Activated gamma-delta T cell treated with Interleukin-2 at 50 U/mL for 16 hours (primary cell): ENCODE data around the gene GZF1.

ENCODE experiments used
- DNase-seq: peaks from one replicate; pipeline ENCODE4 v3.0.0-alpha.2; 2020

The GZF1 gene

DNA sequence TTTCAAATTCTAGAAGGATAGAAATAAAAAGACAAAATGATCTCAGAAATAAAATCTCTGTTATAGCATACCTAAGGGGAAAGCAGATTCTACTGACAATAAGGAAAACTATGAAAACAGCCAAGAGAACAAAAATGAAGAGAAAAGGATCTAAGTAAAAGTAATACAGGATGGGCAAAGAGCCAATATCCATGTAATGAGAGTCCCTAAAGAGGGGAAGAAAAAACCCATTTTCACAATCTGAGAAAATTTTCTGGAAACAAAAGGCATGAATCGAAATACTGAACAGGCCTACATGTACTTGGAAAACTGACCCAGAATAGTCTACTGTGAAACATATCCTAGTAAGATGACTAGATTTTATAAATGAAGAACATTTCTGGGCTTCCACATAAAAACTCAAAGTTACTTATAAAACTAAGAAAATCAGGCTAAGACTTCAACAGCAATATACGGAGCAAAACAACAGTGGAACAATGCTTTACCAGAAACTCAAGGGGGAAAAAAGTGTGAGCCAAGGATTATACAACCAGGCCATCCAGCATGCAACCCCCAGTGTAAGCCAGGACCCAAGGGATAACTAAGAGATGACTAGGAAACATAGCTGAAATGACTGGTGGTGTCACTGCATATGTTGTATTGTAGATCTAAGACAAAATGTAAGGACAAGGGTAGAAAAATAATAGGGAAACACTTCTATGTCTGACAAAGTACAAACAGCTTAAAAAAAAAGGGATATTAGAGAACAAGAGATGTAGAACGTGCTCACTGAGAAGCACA lies 49.1 kb downstream of the GZF1 start:
- no peak for DNase-seq

DNA sequence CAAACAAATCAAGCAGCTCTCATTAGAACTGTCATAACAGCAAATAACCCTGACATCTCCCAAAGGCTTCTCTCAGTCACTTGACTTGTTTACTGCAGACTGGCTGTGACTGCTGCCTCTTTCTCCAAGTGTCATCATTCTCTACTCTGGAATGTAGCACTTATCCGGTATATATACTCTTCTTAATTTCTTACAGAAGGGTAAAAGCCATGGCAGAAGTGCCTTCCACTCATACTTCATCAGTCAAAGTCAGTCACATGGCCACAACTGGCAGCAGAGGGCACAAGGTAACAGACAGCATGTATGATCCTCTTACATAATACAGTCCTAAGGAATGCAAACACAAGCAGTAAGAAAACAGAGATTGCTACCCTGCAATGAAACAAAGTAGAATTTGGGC lies 50.0 kb downstream of the GZF1 start:
- DNase-seq = no peak

DNA sequence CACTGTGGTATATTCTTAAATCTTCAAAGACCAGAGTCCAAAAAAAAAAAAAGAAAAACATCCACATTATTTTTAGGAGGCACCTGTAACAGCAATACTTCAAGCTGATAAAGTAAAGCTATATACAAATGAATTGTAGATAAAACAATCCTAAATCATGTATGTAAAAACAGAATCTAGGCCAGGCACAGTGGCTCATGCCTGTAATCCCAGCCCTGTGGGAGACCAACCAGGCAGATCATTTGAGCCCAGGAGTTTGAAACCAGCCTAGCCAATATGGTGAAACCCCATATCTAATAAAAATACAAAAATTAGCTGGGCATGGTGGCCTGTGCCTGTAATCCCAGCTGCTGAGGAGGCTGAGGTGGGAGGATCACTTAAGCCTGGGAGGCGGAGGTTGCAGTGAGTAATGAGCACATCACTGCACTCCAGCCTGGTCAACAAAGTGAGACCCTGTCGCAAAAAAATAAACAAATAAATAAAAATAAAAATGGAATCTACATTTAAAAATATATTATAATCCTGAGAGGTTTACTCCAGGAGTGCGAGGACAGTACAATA lies 52.0 kb downstream of the GZF1 start:
- no peak for DNase-seq

DNA sequence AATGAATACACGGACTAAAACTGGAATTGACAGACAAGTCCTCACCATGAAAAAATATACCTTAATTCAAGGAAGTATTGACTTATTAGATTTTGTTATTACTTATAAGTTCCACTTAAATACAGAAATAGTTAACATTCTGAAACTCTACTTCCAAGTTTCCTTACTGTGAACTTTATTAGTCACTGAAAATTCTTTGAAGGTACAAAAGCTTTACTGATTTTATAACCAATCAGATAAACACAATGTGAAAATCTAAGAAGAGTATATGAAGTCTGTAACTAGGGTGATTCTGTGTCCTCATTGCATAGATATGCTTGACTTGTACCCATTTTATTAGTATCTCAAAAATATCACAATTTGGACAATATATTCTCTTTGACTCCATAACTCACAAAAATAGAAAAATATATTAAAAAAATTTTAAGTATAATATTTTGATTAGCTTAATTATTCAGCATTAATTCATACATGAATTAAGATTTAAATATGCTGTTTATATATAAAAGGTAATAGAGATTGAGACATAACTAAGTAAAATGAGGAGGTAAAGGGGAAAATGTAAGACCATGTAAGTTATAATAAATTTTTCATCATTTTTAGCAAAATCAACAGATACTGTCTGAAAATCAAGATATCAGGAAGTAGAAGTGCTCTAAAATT lies 52.7 kb downstream of the GZF1 start:
- DNase-seq = no peak

- no peak for DNase-seq
These were observed 53.6 kb downstream of the GZF1 start for GRCh38 chr20:23415555-23415954.

DNA sequence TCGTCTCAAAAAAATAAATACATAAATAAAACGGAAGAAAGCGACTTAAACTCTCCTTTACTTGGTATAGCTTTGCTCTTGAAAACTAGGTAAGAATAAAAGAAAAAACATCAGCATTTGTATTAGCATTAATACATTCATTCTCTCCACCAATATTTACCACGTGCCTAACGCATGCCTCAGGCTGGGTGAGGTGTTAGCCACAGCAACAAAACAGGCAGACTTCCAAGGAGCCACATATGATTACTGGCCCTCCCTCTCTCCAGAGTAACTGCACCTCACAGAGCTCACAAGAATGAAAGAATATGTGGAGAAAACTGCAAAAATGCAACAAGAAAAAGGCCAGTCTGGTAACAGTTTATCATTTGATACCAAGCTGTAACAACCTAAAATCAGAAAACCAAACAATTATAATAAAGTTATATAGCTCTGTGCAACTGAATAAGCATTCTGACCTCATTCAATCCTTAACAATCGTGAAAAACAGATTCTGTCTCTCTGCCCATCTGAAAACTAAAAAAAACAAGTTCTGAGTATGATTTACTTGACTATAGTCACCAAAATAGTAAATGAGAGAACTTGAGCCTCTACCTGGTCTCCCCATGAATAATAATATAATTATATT lies 54.1 kb downstream of the GZF1 start:
- DNase-seq = no peak

DNA sequence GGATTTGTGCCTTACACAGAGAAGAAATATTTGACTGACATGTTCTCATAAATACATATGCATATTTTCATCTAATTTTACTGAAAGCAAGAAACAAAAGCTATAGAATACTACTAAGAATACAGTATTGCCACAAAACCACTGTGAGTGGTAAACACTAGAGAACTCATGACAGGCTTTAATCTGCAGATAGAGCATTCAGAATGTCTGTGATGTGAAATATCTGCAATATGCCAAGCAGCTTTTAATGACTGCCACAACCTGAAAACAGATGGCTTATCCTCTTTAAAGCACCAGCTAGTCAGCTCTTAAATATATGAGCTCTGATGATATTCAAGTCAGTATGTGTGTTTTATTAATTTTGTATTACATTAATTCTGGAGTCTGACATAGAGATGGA lies 55.9 kb downstream of the GZF1 start:
- DNase-seq = no peak

- DNase-seq = no peak
These were observed 57.6 kb downstream of the GZF1 start for GRCh38 chr20:23419657-23419994.

GRCh38 chr20:23419995-23420901 lies 58.3 kb downstream of the GZF1 start:
- peak; percentile 30 for DNase-seq

DNA sequence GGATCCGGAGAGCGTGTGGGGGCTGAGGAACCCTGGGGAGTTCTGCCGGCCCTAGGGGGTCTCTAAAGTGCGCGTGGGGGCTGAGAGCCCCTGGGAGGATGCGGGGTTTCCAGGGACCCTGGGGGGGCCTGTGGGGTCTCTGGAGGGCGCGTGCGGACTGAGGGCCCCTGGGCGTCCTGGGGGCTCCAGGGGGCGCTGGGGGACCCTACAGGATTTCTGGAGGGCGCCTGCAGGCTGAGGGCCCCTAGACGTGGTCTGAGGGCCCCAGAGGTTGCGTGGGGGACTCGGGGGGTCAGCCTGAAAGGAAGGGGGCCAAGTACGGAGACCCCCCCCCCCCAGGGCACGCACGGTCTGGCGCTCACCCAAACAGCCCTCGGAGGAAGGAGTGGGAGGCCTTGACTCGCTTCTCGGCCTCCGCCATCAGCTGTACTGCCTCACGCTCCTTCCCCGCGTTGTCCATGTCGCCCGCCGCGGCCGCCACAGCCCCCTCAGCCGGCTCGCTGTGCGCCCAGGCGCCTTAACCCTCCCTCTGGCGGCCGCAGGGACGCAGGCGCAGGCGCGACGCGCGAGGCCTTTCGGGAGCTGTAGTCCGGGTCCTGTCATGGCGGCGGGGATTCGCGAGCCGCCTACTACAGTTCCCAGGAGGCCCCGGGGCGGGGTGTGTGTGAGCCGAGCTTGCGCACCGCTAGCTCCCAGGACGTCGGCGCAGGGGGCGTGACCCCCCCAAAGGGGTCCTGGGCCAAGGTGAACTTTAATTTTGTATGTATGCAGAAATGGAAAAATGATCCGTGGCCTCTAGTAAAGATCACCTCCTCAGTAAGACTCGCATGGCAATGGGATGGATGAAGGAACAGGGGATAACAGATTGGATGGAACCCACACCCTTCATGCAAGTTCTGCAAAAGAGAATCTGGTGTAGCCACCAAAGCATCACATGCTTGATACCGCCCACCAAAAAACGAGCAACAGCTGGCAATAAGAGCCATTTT lies 59.3 kb downstream of the GZF1 start, which contains the start of gene NAPB:
Gene NAPB (minus strand): TSS at position 546 of the 989 bp plus-strand sequence. CDS start 86 bp downstream, at position 460.
- peak; percentile 92 for DNase-seq
